Stimulated activated CD4-positive, alpha-beta T cell treated with anti-CD3 and anti-CD28 coated beads, TNF-alpha, amount 100 ng/mL, for 1 hour (primary cell): ENCODE measurements around the gene TBC1D32.
"Not testable (repeated sequence)": the region's sequence is repeated elsewhere in the genome, so short reads cannot be mapped to it uniquely, and the experiment has no call there.

Experiments used
- DNase-seq, 3 donors: peaks; one replicate each; pipeline ENCODE4 v3.0.0-alpha.2; 2020; ENCODE audit warnings: low read depth in 3 of 3, low spot score in 1 of 3

The TBC1D32 gene, protein sequence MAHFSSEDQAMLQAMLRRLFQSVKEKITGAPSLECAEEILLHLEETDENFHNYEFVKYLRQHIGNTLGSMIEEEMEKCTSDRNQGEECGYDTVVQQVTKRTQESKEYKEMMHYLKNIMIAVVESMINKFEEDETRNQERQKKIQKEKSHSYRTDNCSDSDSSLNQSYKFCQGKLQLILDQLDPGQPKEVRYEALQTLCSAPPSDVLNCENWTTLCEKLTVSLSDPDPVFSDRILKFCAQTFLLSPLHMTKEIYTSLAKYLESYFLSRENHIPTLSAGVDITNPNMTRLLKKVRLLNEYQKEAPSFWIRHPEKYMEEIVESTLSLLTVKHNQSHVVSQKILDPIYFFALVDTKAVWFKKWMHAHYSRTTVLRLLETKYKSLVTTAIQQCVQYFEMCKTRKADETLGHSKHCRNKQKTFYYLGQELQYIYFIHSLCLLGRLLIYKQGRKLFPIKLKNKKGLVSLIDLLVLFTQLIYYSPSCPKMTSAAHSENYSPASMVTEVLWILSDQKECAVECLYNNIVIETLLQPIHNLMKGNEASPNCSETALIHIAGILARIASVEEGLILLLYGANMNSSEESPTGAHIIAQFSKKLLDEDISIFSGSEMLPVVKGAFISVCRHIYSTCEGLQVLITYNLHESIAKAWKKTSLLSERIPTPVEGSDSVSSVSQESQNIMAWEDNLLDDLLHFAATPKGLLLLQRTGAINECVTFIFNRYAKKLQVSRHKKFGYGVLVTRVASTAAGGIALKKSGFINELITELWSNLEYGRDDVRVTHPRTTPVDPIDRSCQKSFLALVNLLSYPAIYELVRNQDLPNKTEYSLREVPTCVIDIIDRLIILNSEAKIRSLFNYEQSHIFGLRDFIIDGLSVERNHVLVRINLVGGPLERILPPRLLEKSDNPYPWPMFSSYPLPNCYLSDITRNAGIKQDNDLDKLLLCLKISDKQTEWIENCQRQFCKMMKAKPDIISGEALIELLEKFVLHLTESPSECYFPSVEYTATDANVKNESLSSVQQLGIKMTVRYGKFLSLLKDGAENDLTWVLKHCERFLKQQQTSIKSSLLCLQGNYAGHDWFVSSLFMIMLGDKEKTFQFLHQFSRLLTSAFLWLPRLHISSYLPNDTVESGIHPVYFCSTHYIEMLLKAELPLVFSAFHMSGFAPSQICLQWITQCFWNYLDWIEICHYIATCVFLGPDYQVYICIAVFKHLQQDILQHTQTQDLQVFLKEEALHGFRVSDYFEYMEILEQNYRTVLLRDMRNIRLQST

DNA sequence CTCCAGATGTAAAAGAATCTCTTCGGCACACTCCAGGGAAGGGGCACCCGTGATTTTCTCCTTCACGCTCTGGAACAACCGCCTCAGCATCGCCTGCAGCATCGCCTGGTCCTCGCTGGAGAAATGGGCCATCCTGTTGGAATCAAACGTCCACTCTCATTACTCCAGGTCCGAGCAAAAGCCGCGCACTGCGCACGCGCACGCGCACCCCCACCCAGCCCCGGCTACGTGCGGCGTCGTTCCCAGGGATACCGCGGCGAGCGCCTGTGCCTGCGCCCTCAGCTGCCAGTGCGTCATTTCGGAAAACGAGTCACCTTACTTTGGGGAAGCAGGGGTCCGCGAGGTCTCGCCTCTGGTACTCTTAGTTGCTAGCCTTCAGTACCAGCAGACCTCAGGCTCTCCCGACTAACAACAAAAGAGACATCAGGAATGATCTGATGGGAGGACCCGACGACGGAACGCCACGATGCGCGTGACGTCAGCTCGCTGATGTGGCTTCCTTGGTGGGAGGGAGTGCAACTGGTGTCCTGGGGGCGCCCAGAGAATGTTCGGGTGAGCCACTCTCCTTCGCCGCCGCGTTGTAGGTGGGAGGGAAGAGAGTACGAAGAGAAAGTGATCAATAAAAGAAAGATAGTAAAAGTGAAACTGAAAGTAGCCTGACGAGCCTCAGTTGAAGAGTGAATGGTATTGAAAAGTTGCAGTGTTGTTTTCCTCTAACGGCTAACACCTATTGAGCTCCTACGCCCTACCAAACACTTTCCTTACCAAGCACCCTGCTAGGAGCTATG, at the start of gene TBC1D32:
Gene TBC1D32, minus strand, starts transcription at position 182 of the 788 bp plus-strand sequence. Its CDS starts 50 bp downstream, at position 132.
- peak; percentile 61 to 74 (median 70) for DNase-seq

DNA sequence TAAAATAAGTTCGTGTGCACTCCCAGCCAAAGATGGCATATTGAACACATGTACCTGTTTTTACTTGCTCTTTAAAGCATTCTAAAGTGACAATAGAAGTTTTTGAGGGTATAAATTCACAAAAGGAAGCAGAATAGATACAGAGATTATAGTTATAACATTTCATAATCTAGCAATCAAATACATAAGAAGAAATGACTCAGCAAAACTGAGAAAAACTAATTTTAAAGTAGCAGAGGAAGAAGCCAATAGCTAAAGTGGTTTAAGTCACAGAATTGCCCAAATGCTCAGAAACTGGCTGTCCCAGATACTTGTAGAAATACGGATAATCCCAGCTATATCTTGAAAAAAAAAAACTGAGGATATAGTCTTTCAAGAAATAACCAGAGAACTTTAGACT, 49.2 kb upstream of the TBC1D32 start:
- no peak for DNase-seq

- no peak for DNase-seq
Observed at GRCh38 chr6:121382467-121383121, 48.3 kb upstream of the TBC1D32 start.

GRCh38 chr6:121376411-121376810, 42.1 kb upstream of the TBC1D32 start:
- DNase-seq: no peak

DNA sequence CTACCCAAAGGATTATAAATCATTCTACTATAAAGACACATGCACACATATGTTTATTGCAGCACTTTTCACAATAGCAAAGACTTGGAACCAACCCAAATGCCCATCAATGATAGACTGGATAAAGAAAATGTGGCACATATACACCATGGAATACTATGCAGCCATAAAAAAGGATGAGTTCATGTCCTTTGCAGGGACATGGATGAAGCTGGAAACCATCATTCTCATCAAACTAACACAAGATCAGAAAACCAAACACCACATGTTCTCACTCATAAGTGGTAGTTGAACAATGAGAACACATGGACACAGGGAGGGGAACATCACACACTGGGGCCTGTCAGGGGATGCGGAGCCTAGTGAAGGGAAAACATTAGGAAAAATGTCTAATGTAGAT, 39.9 kb upstream of the TBC1D32 start:
- DNase-seq: not testable (repeated sequence)

DNA sequence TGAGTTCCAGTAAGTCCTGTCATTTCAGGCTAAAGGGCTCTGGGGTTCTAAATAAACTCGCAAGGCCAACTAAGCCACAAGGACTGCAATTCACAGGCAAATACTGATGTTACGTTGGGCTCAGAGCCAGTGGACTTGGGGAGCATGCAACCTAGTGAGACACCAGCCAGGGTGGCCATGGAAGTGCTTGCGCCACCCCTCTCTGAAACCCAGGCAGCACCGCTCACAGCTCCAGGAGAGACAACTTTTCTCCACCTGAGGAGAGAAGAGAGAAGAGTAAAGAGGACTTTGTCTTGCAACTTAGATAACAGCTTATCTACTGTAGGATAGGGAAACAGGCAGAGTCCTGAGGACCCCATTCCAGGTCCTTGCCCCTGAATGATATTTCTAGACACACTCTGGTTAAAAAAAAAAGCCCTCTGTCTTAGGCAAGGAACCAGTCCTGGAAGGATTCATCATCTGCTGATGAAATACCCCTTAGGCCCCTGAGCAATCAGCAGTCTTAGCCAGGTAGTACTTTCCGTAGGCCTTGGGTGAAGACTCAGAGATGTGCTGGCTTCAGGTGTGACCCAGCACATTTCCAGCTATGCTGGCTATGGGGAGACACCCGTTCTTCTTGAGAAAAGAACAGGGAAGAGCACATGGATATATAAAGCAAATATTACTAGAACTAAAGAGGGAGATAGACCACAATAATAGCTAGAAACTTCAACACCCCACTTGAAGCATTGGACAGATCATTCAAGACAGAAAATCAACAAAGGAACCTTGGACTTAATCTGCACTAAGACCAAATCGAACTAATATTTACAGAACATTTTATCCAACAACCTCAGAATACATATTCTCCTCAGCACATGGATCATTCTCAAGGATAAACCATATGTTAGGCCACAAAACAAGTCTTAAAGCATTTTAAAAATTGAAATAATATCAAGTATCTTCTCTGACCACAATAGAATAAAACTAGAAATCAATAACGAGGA, 31.5 kb upstream of the TBC1D32 start:
- DNase-seq: no peak

- DNase-seq: no peak
Observed at GRCh38 chr6:121356575-121356974, 22.3 kb upstream of the TBC1D32 start.

DNA sequence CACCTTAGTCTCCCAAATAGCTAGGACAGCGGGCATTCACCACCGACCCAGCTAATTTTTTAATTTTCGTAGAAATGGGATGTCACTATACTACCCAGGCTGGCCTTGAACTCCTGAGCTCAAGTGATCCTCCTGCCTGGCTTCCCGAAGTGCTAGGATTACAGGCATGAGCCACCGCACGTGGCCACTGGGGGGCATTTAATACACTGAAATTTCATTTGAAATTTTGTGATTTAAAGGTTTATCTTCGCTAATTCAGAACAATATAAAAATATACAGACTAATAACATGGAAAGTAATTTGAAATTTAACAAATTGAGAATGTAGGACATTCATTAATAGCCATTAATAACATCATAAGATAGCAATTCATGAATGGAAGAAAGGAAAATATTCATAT, 20.5 kb upstream of the TBC1D32 start:
- DNase-seq: no peak

GRCh38 chr6:121352941-121353340, 18.7 kb upstream of the TBC1D32 start:
- DNase-seq: no peak

- no peak for DNase-seq
Observed at GRCh38 chr6:121351916-121352315, 17.6 kb upstream of the TBC1D32 start.

- no peak for DNase-seq
Observed at GRCh38 chr6:121349596-121349995, 15.3 kb upstream of the TBC1D32 start.

- no peak for DNase-seq
Observed at GRCh38 chr6:121347484-121347883, 13.2 kb upstream of the TBC1D32 start.

GRCh38 chr6:121344539-121344938, 10.3 kb upstream of the TBC1D32 start:
- DNase-seq: no peak

DNA sequence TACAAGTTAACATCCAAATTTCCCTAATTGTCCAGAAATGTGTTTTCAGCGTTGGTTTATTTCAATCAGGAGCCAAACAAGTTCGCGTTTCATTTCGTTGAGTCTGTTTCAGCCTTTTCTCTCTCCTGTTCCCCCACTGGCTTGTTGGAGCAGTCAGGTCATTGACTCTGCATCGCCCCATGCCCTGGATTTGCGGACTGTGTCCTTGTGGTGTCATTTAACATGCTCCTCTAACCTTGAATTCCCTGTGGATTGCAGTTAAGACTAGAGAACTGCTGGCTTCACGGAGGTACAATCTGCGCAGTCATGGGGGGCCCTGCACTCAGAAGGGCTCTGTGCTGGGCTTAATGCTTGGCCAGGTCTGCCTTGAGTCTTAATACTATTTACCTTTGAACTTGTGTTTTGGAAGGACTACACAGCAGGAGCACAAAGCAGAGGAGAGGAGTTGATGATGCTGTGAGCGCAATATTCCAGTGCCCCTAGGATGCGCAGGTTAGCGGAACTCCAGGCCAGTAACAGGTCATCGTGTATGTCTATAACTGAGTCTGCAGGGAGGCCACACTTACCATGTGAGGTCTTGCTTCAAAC, 5.5 kb upstream of the TBC1D32 start:
- no peak for DNase-seq

DNA sequence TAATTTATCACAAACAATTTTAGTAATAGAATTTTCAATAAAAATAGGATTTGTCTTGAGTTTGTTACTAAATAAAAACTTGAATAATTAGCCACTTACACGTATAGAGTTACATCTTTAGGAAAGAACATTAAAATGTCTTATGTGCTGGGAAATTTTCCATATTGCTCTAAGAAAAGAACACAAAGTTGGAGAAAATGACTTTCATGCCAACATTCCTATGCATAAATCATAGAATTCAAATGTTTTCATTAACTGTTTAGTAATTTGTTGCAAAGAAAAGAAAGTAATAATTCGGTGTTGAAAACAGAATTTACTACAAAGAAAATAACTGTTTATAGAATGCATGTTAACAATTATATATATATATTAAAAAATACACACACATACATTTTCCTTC, 4.7 kb upstream of the TBC1D32 start:
- no peak for DNase-seq

DNA sequence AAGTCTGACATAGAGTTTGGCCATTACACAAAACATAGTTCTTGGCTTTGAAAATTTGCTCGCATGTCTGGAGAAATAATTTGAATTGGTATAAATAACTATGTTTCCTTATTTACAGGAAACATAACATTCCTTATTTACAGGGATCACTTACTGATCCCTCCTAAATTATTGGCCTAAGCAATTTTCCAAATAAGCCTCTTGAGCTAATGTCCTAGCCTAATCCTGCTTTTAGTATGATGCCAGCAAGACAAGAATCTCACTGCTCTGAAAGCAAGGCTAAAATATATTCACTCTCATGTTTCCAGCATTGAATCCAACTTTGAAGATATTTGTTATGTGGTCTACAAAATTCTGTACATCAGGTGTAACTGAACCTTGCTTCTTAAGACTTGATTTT, 4.1 kb upstream of the TBC1D32 start:
- DNase-seq: no peak

- no peak for DNase-seq
Observed at GRCh38 chr6:121335087-121336008, 1.1 kb upstream of the TBC1D32 start.
